Measurements from ENCODE around the gene AURKA.

The AURKA gene

GRCh38 chr20:56388882-56389281, 3.1 kb downstream of the AURKA start:
- POLR2A ChIA-PET, result no interaction called here
- H3K36me3 ChIP-seq (ENCODE audit: control insufficient read depth in 4 of 4, insufficient read depth in 4 of 4, low read length in 3 of 4), result peaks cover 11 to 46% (median 20%) of the 10 kb centered on the region in 4 experiments
- H3K9me3 ChIP-seq (ENCODE audit: control extremely low read depth in 1 of 5, control insufficient read depth in 4 of 5, insufficient read depth in 2 of 5, low read depth in 1 of 5, low read length in 4 of 5), result no peaks in the 10 kb centered on the region
- no peak overlapping the region for H3K27ac ChIP-seq (ENCODE audit: insufficient read depth in 1 of 2, low read depth in 1 of 2, low read length in 2 of 2, poor library complexity in 1 of 2, severe bottlenecking in 2 of 2)
- CTCF ChIA-PET, result interaction anchor here (0.7 to 1.5 kb wide), 2 partner anchors 14 to 31 kb away, joined by 3 to 4 read pairs; no protein-coding TSS in a partner anchor
- 100% methylated on average over 4 of the region's 4 CpGs for WGBS (ENCODE audit: insufficient coverage)
- H3K27me3 ChIP-seq (replicated peaks in 2 of 5; ENCODE audit: control insufficient read depth in 4 of 5, insufficient read depth in 5 of 5, low read length in 4 of 5), result no peaks in the 10 kb centered on the region
- no peak for DNase-seq
- peaks cover 13 to 25% (median 17%) of the 10 kb centered on the region in 4 experiments for H3K4me1 ChIP-seq (ENCODE audit: control extremely low read depth in 1 of 4, control insufficient read depth in 4 of 4, insufficient read depth in 4 of 4, low read length in 3 of 4)
- no peak overlapping the region for H3K4me3 ChIP-seq (ENCODE audit: control insufficient read depth in 1 of 7, extremely low read depth in 1 of 7, insufficient read depth in 4 of 7, low read depth in 2 of 7, low read length in 6 of 7)

- Histone ChIP-seq H3K9me3 (ENCODE audit: control extremely low read depth in 1 of 5, control insufficient read depth in 4 of 5, insufficient read depth in 2 of 5, low read depth in 1 of 5, low read length in 4 of 5) (no peaks in the 10 kb centered on the region), H3K27ac (ENCODE audit: insufficient read depth in 1 of 2, low read depth in 1 of 2, low read length in 2 of 2, poor library complexity in 1 of 2, severe bottlenecking in 2 of 2) (no peak overlapping the region), H3K27me3 (replicated peaks in 2 of 5; ENCODE audit: control insufficient read depth in 4 of 5, insufficient read depth in 5 of 5, low read length in 4 of 5) (no peaks in the 10 kb centered on the region), H3K36me3 (ENCODE audit: control insufficient read depth in 4 of 4, insufficient read depth in 4 of 4, low read length in 3 of 4) (peaks cover 14 to 70% (median 33%) of the 10 kb centered on the region in 4 experiments), H3K4me3 (ENCODE audit: control insufficient read depth in 1 of 7, extremely low read depth in 1 of 7, insufficient read depth in 4 of 7, low read depth in 2 of 7, low read length in 6 of 7) (no peak overlapping the region), H3K4me1 (ENCODE audit: control extremely low read depth in 1 of 4, control insufficient read depth in 4 of 4, insufficient read depth in 4 of 4, low read length in 3 of 4) (peaks cover 2 to 8% (median 6%) of the 10 kb centered on the region in 4 experiments)
- CTCF ChIA-PET, result interaction anchor here (1.0 kb wide), 1 partner anchor 12 kb away, joined by 3 read pairs; no protein-coding TSS in a partner anchor
- DNase-seq, result no peak
- POLR2A ChIA-PET, result interaction anchor here (0.6 kb wide), 1 partner anchor 137 kb away, joined by 4 read pairs; no protein-coding TSS in a partner anchor
- WGBS (ENCODE audit: insufficient coverage), result 100% methylated on average over 6 of the region's 6 CpGs
Observed at GRCh38 chr20:56386219-56386618, 5.8 kb downstream of the AURKA start.

GRCh38 chr20:56385130-56385529, 6.9 kb downstream of the AURKA start:
- no peaks in the 10 kb centered on the region for H3K9me3 ChIP-seq (ENCODE audit: control extremely low read depth in 1 of 5, control insufficient read depth in 4 of 5, insufficient read depth in 2 of 5, low read depth in 1 of 5, low read length in 4 of 5)
- DNase-seq, result no peak
- POLR2A ChIA-PET, result no interaction called here
- CTCF ChIA-PET, result interaction anchor here (1.0 to 2.3 kb wide), 2 partner anchors 10 to 13 kb away, joined by 3 to 11 read pairs; no protein-coding TSS in a partner anchor
- 90% methylated on average over 3 of the region's 4 CpGs for WGBS (ENCODE audit: insufficient coverage)
- peaks cover 18 to 79% (median 33%) of the 10 kb centered on the region in 4 experiments for H3K36me3 ChIP-seq (ENCODE audit: control insufficient read depth in 4 of 4, insufficient read depth in 4 of 4, low read length in 3 of 4)
- H3K27me3 ChIP-seq (replicated peaks in 2 of 5; ENCODE audit: control insufficient read depth in 4 of 5, insufficient read depth in 5 of 5, low read length in 4 of 5), result no peaks in the 10 kb centered on the region
- H3K4me1 ChIP-seq (ENCODE audit: control extremely low read depth in 1 of 4, control insufficient read depth in 4 of 4, insufficient read depth in 4 of 4, low read length in 3 of 4), result no peaks in the 10 kb centered on the region
- H3K27ac ChIP-seq (ENCODE audit: insufficient read depth in 1 of 2, low read depth in 1 of 2, low read length in 2 of 2, poor library complexity in 1 of 2, severe bottlenecking in 2 of 2), result no peak overlapping the region
- H3K4me3 ChIP-seq (ENCODE audit: control insufficient read depth in 1 of 7, extremely low read depth in 1 of 7, insufficient read depth in 4 of 7, low read depth in 2 of 7, low read length in 6 of 7), result no peak overlapping the region

GRCh38 chr20:56383334-56383733, 8.7 kb downstream of the AURKA start:
- H3K36me3 ChIP-seq (ENCODE audit: control insufficient read depth in 4 of 4, insufficient read depth in 4 of 4, low read length in 3 of 4), result peaks cover 20 to 75% (median 29%) of the 10 kb centered on the region in 4 experiments
- H3K4me1 ChIP-seq (ENCODE audit: control extremely low read depth in 1 of 4, control insufficient read depth in 4 of 4, insufficient read depth in 4 of 4, low read length in 3 of 4), result no peaks in the 10 kb centered on the region
- H3K9me3 ChIP-seq (ENCODE audit: control extremely low read depth in 1 of 5, control insufficient read depth in 4 of 5, insufficient read depth in 2 of 5, low read depth in 1 of 5, low read length in 4 of 5), result no peaks in the 10 kb centered on the region
- 100% methylated on average over 8 of the region's 8 CpGs for WGBS (ENCODE audit: insufficient coverage)
- POLR2A ChIA-PET, result no interaction called here
- no peak overlapping the region for H3K27ac ChIP-seq (ENCODE audit: insufficient read depth in 1 of 2, low read depth in 1 of 2, low read length in 2 of 2, poor library complexity in 1 of 2, severe bottlenecking in 2 of 2)
- H3K4me3 ChIP-seq (ENCODE audit: control insufficient read depth in 1 of 7, extremely low read depth in 1 of 7, insufficient read depth in 4 of 7, low read depth in 2 of 7, low read length in 6 of 7), result no peak overlapping the region
- DNase-seq, result no peak
- CTCF ChIA-PET, result interaction anchor here (1.3 kb wide), 1 partner anchor 9 kb away, joined by 3 read pairs; the partner anchor contains the start of genes AURKA and CSTF1
- H3K27me3 ChIP-seq (replicated peaks in 2 of 5; ENCODE audit: control insufficient read depth in 4 of 5, insufficient read depth in 5 of 5, low read length in 4 of 5), result no peaks in the 10 kb centered on the region

GRCh38 chr20:56382696-56383095, 9.3 kb downstream of the AURKA start:
- DNase-seq, result no peak
- WGBS (ENCODE audit: insufficient coverage), result 94% methylated on average over 4 of the region's 4 CpGs
- H3K27ac ChIP-seq (ENCODE audit: insufficient read depth in 1 of 2, low read depth in 1 of 2, low read length in 2 of 2, poor library complexity in 1 of 2, severe bottlenecking in 2 of 2), result no peak overlapping the region
- H3K36me3 ChIP-seq (ENCODE audit: control insufficient read depth in 4 of 4, insufficient read depth in 4 of 4, low read length in 3 of 4), result peaks cover 15 to 75% (median 28%) of the 10 kb centered on the region in 4 experiments
- no peak overlapping the region for H3K4me3 ChIP-seq (ENCODE audit: control insufficient read depth in 1 of 7, extremely low read depth in 1 of 7, insufficient read depth in 4 of 7, low read depth in 2 of 7, low read length in 6 of 7)
- CTCF ChIA-PET, result no interaction called here
- H3K4me1 ChIP-seq (ENCODE audit: control extremely low read depth in 1 of 4, control insufficient read depth in 4 of 4, insufficient read depth in 4 of 4, low read length in 3 of 4), result no peaks in the 10 kb centered on the region
- POLR2A ChIA-PET, result no interaction called here
- H3K9me3 ChIP-seq (ENCODE audit: control extremely low read depth in 1 of 5, control insufficient read depth in 4 of 5, insufficient read depth in 2 of 5, low read depth in 1 of 5, low read length in 4 of 5), result no peaks in the 10 kb centered on the region
- H3K27me3 ChIP-seq (replicated peaks in 2 of 5; ENCODE audit: control insufficient read depth in 4 of 5, insufficient read depth in 5 of 5, low read length in 4 of 5), result no peaks in the 10 kb centered on the region

- H3K27me3 ChIP-seq (replicated peaks in 2 of 5; ENCODE audit: control insufficient read depth in 4 of 5, insufficient read depth in 5 of 5, low read length in 4 of 5), result no peaks in the 10 kb centered on the region
- POLR2A ChIA-PET, result no interaction called here
- no CpG with 5 or more reads among the region's 1 CpG for WGBS (ENCODE audit: insufficient coverage)
- no peak overlapping the region for H3K4me3 ChIP-seq (ENCODE audit: control insufficient read depth in 1 of 7, extremely low read depth in 1 of 7, insufficient read depth in 4 of 7, low read depth in 2 of 7, low read length in 6 of 7)
- H3K36me3 ChIP-seq (ENCODE audit: control insufficient read depth in 4 of 4, insufficient read depth in 4 of 4, low read length in 3 of 4), result peaks cover 10 to 74% (median 28%) of the 10 kb centered on the region in 4 experiments
- no peak for DNase-seq
- H3K4me1 ChIP-seq (ENCODE audit: control extremely low read depth in 1 of 4, control insufficient read depth in 4 of 4, insufficient read depth in 4 of 4, low read length in 3 of 4), result peaks cover 0 to 6% (median 2%) of the 10 kb centered on the region in 4 experiments
- H3K9me3 ChIP-seq (ENCODE audit: control extremely low read depth in 1 of 5, control insufficient read depth in 4 of 5, insufficient read depth in 2 of 5, low read depth in 1 of 5, low read length in 4 of 5), result no peaks in the 10 kb centered on the region
- CTCF ChIA-PET, result interaction anchor here (1.1 to 1.5 kb wide), 3 partner anchors 9 to 13 kb away, joined by 3 to 5 read pairs (median 4); partner anchors contain the start of genes AURKA and CSTF1
- no peak overlapping the region for H3K27ac ChIP-seq (ENCODE audit: insufficient read depth in 1 of 2, low read depth in 1 of 2, low read length in 2 of 2, poor library complexity in 1 of 2, severe bottlenecking in 2 of 2)
Observed at GRCh38 chr20:56381501-56381900, 10.5 kb downstream of the AURKA start.

GRCh38 chr20:56380375-56380774, 11.6 kb downstream of the AURKA start:
- CTCF ChIA-PET, result interaction anchor here (1.5 kb wide), 1 partner anchor 8 kb away, joined by 5 read pairs; no protein-coding TSS in a partner anchor
- DNase-seq, result no peak
- POLR2A ChIA-PET, result interaction anchor here (0.6 kb wide), 1 partner anchor 18 kb away, joined by 3 read pairs; no protein-coding TSS in a partner anchor
- Histone ChIP-seq H3K9me3 (ENCODE audit: control extremely low read depth in 1 of 5, control insufficient read depth in 4 of 5, insufficient read depth in 2 of 5, low read depth in 1 of 5, low read length in 4 of 5) (no peaks in the 10 kb centered on the region), H3K27me3 (replicated peaks in 2 of 5; ENCODE audit: control insufficient read depth in 4 of 5, insufficient read depth in 5 of 5, low read length in 4 of 5) (no peaks in the 10 kb centered on the region), H3K36me3 (ENCODE audit: control insufficient read depth in 4 of 4, insufficient read depth in 4 of 4, low read length in 3 of 4) (peaks cover 10 to 73% (median 24%) of the 10 kb centered on the region in 4 experiments), H3K4me3 (ENCODE audit: control insufficient read depth in 1 of 7, extremely low read depth in 1 of 7, insufficient read depth in 4 of 7, low read depth in 2 of 7, low read length in 6 of 7) (no peak overlapping the region), H3K27ac (ENCODE audit: insufficient read depth in 1 of 2, low read depth in 1 of 2, low read length in 2 of 2, poor library complexity in 1 of 2, severe bottlenecking in 2 of 2) (no peak overlapping the region), H3K4me1 (ENCODE audit: control extremely low read depth in 1 of 4, control insufficient read depth in 4 of 4, insufficient read depth in 4 of 4, low read length in 3 of 4) (peaks cover 0 to 12% (median 2%) of the 10 kb centered on the region in 4 experiments)
- no CpG with 5 or more reads among the region's 1 CpG for WGBS (ENCODE audit: insufficient coverage)

Measured in common myeloid progenitor, CD34-positive (primary cell).